ENCODE measurements around the gene ZNF786. TPM values are rescaled to one million over a fixed set of nuclear protein-coding genes. Genes with fewer than 3 reads are reported as not detected.
"Not testable (repeated sequence)": the region's sequence is repeated elsewhere in the genome, so short reads cannot be mapped to it uniquely, and the experiment has no call there.

ZNF786 gene
- polyA plus RNA-seq (2013, experiment 1 of 2; ENCODE audit: insufficient read length) = 3.9 TPM
- polyA plus RNA-seq (2013, experiment 2 of 2; ENCODE audit: insufficient read length) = 3.6 TPM

GRCh38 chr7:149090397-149091195 is at the start of gene ZNF786:
Gene ZNF786 (minus strand): TSS chr7:149090718. CDS start chr7:149090640, 78 bp downstream.
- peak; percentile 91 for DNase-seq

GRCh38 chr7:149136118-149136517 is 45.6 kb upstream of the ZNF786 start:
- no peak for DNase-seq

DNA sequence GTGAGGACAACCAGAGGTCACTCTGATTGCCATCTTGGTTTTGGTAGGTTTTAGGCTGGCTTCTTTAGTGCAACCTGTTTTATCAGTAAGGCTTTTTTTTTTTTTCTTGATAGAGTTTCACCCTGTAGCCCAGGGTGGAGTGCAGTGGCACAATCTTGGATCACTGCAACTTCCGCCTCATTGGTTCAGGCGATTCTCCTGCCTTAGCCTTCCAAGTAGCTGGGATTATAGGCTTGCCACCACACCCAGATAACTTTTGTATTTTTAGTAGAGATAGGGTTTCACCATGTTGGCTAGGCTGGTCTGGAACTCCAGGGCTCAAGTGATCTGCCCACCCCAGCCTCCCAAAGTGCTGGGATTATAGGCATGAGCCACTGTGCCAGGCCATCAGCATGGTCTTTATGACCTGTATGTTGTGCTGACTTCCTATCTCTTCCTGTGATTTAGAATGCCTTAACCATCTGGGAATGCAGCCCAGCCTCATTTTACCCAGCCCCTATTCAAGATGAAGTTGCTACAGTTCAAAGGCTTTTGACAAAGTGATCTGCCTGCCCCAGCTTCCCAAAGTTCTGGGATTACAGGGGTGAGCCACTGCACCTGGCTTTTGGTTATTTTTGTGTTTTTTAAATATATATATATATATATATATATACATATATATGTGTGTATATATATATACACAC is 42.7 kb upstream of the ZNF786 start:
- no peak for DNase-seq

- DNase-seq = no peak
Observed at GRCh38 chr7:149130572-149131198, 40.2 kb upstream of the ZNF786 start.

GRCh38 chr7:149126662-149127266 is 36.2 kb upstream of the ZNF786 start:
- peak; percentile 37 for DNase-seq

DNA sequence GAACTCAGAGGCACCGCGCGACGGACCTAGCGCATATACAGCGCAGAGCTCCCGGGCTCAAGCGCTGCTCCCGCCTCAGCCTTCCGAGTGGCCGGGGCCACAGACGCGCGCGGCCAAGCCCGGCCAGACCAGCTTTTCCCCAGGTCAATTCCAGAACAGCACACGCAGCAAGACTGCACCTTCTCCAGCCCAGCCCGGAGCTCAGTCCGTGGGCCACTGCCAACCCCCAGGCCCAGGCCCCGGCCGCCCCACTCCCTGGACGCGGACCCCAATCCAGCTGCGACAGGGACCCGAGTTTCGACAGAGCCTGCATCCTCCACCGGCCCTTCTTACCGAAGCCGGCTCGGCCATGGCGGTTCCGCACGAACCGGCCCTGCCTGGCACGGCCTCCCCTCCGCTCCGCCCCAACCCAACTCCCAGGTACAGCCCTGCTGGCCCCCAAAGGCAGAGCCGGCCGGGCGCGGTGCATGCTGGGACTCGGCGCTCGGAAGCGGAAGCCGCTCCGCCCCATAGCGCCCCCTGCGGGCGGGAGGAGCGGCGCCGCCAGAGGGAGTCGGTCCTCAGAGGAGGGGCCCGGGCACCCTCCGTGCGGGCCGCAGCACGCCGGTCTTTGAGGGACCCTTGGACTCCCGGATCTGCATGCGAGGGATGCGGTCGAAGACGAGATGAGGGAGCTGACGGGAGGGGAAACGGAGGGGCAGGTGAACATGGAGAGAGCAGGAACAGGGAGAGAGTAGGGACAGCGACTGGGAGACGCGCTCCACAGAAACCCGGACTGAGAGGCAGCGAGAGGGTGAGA is 35.5 kb upstream of the ZNF786 start, which contains the start of gene ZNF425:
Gene ZNF425 (minus strand): TSS at position 462 of the 799 bp plus-strand sequence. CDS start 111 bp downstream, at position 351.
- peak; percentile 92 for DNase-seq

DNA sequence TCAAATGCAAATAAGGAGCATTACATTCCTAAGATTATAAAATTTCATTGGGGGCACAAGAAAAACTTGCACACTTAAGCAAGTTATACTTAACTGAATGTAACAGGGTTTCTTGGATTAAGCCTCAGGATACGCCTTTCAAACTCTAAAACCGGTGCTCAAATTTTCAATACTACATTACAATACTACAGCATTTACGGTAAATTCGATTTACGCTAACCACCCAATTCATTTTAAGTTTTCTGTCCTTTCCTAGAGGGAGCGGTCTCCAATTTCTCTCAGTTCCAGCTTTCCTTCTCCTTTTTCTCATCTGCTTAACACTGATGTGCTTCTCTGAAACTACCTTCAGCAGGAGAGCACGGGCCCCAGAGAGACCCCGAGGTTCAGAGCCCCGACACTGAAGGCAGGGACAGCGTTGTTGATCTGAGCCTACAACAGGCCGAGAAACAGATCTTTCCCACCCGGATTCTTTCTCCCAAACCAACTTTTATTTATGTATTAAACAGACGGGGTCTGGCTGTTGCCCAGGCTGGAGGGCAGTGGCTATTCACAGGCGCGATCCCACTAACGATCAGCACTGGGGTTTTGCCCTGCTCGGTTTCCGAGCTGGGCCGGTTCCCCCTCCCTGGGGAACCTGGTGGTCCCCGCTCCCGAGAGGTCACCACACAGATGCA is 34.8 kb upstream of the ZNF786 start:
- DNase-seq = no peak

- DNase-seq = no peak
Observed at GRCh38 chr7:149109969-149110368, 19.5 kb upstream of the ZNF786 start.

GRCh38 chr7:149104749-149105148 is 14.2 kb upstream of the ZNF786 start:
- DNase-seq = no peak

- no peak for DNase-seq
Observed at GRCh38 chr7:149104214-149104613, 13.7 kb upstream of the ZNF786 start.

GRCh38 chr7:149103424-149103823 is 12.9 kb upstream of the ZNF786 start:
- DNase-seq = no peak

DNA sequence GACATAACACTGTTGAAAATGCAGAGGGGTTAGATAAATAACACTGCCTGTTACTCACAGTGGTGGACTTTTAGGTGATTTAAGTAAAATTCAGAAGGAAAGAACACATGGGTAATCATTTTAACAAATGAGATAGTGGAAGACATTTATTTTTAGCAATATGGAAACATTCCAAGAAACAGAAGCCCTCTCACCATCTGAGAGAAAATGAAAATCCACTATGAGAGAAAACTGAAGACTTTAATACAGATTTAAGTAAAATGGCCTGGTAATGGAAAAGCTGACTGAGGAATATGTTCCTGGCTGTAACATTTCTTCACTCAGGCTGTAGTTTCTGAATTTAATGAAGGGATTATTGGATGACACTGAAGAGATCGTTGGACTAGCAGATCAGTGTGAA is 12.1 kb upstream of the ZNF786 start:
- DNase-seq = no peak

GRCh38 chr7:149100821-149101220 is 10.3 kb upstream of the ZNF786 start:
- DNase-seq = no peak

- no peak for DNase-seq
Observed at GRCh38 chr7:149099058-149099457, 8.5 kb upstream of the ZNF786 start.

- peak; percentile 6 for DNase-seq
Observed at GRCh38 chr7:149097088-149097487, 6.6 kb upstream of the ZNF786 start.

DNA sequence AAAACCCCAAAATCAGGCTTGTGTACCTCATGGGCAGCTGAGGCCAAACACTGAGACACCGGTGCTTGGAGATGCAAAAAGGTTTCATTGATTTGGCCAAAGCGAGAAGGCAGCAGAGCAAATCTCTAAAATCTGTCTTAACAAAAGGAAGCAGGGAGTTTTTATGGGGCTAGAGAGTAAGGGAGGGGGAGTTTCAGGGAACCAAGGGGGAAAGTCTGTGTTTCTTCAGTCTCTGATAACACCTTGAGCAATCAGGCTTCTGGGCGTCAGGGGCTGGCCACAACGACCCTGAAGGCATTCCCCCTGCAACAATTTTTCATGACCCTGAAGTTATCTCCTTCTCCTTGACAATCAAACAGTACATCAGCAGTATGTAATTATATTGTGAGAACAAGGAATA is 2.7 kb upstream of the ZNF786 start:
- DNase-seq = no peak

- not testable (repeated sequence) for DNase-seq
Observed at GRCh38 chr7:149092244-149092643, 1.7 kb upstream of the ZNF786 start.

DNA sequence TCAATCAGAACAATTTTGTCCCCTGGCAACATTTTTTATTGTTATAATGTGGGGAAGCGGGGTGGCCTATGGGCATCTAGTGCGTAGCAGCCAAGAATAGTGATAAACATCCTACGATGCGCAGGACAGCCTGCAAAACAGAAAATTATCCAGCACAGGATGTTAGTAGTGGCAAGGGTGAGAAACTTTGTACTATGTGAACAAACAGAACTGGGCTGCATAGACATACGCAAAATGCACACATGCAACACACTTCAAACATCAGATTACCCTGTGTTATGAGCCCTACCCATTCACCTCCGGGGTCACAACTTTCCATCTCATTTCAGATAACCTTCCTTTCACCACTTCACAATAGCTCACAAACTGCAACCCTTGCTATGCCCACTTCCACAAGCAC is 3.1 kb downstream of the ZNF786 start:
- DNase-seq = no peak

- no peak for DNase-seq
Observed at GRCh38 chr7:149085866-149086265, 4.7 kb downstream of the ZNF786 start.

DNA sequence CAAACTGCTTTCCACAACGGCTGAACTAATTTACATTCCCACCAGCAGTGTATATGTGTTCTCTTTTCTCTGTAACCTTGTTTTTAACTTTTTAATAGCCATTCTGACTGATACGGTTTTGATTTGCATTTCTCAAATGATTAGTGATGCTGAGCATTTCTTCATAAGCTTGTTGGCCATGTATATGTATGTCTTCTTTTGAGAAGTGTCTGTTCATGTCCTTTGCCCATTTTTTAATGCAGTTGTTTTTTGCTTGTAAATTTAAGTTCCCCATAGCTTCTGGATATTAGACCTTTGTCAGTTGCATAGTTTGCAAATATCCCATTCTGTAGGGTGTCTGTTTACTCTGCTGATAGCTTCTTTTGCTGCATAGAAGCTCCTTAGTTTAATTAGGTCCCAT is 6.1 kb downstream of the ZNF786 start:
- no peak for DNase-seq

- no peak for DNase-seq
Observed at GRCh38 chr7:149081914-149082313, 8.6 kb downstream of the ZNF786 start.
